ENCODE measurements around the gene CHCHD6. TPM values are rescaled to one million over a fixed set of nuclear protein-coding genes. Genes with fewer than 3 reads are reported as not detected.
A peak's percentile ranks its signal among the peaks of the same experiment; 100 is the strongest.

Gene CHCHD6, protein sequence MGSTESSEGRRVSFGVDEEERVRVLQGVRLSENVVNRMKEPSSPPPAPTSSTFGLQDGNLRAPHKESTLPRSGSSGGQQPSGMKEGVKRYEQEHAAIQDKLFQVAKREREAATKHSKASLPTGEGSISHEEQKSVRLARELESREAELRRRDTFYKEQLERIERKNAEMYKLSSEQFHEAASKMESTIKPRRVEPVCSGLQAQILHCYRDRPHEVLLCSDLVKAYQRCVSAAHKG
- 6.5 TPM for polyA plus RNA-seq (ENCODE audit: insufficient read length)

DNA sequence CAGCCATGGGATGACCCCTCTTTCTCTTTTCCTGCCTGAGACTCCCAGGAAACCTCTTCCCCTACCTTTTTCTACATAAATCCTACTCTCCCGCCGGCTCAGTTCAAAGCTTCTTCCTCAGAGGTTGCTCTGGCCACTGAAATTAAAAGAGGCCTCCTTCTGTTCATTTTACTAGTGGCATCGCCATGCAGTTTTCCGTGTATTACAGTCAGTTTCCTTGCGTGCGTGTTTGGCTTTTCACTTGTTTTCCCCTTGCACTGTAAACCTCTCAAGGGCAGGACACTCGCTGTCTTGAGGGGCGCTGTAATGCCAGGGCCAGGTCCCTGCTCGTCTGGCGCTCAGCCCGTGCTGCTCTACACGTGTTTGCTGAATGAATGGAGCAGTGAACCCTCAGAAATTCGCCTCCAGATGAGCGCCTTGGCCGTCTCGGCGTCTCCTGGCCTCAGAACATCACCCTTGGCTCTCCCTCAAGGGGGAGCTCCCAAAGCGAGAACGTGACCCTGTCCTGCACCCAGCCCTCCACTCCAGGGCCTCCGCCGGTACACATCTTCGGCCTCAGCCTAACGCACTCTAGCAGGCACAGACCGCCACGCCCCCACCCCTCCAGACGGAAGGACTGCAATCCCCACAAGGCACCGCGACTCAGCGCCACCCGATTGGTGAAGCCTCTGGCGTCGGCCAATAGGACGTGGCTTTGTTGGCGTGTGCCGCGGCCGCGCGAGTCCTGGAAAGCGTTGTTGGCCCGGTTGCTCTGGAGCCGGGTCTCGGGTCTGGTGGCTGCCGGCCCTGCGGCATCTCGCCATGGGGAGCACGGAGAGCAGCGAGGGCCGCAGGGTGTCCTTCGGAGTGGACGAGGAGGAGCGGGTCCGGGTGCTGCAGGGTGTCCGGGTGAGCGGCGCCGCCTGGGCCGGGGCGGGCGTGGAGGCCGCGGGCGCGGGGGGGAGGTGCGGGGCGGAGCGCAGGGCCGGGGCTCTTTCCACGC, at the start of gene CHCHD6:
Gene CHCHD6, plus strand, starts transcription at position 729 of the 982 bp plus-strand sequence. Its CDS starts 73 bp downstream, at position 802.
- DNase-seq: peak; percentile 94

GRCh38 chr3:126654571-126655383, 49.3 kb upstream of the CHCHD6 start, which contains the start of gene TXNRD3:
Gene TXNRD3, minus strand, starts transcription at chr3:126655124.
- DNase-seq: peak; percentile 71

- no peak for DNase-seq
These were observed 48.2 kb upstream of the CHCHD6 start for GRCh38 chr3:126655887-126656286.

DNA sequence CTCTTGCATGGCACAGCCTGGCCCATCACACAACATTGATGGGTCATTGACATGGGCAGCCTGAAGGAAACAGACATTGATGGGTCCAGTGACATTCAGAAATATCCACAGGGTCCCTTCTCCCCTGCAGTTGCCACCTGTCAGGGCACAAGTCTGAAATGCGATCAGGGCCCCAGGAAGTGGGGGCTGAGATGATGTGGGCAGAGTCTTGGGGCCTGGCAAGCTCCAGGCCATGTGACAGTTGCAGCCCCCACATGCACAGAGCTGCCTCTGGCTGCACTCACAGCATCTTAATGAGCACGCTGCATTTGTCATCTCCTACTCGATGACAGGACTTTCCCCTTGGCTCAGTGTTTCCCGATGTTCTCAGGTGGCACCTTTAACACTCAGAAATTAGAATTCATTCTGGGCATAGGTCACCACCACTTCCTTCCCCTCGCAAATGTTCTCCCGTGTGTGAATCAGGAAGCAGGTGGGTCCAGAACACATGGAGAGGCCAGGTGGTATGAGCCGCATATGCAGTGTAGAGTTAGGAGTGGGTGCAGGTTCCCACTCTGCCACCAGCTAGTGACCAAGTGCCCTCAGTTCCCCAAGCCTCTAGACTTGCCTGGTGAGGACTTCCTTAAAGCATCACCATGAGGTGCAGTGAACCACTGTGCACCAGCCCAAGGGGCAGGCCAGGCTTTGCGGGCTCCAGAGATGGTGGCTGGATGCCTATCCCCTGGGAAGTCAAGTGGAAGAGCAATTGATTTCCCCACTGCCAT, 47.5 kb upstream of the CHCHD6 start:
- no peak for DNase-seq

DNA sequence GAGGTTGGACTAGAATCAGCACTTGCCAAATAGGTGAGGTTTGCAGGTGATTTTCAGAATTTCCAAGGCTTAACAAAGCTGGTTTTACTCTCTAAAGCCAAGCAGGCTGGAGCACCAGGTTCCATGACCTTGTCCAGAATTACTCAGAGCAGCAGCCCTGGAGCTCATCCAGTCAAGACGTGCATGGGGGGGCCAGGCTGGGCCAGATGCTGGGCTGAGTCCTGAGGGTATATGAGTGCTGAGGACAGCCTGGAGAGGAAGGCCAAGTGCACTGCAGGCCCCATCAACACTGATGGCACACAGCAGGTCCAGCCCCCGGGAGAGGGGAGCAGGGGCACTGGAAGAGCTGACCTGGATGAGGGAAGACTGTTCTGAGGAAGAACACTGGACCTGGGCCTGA, 46.1 kb upstream of the CHCHD6 start:
- no peak for DNase-seq

- no peak for DNase-seq
These were observed 45.5 kb upstream of the CHCHD6 start for GRCh38 chr3:126658584-126658983.

DNA sequence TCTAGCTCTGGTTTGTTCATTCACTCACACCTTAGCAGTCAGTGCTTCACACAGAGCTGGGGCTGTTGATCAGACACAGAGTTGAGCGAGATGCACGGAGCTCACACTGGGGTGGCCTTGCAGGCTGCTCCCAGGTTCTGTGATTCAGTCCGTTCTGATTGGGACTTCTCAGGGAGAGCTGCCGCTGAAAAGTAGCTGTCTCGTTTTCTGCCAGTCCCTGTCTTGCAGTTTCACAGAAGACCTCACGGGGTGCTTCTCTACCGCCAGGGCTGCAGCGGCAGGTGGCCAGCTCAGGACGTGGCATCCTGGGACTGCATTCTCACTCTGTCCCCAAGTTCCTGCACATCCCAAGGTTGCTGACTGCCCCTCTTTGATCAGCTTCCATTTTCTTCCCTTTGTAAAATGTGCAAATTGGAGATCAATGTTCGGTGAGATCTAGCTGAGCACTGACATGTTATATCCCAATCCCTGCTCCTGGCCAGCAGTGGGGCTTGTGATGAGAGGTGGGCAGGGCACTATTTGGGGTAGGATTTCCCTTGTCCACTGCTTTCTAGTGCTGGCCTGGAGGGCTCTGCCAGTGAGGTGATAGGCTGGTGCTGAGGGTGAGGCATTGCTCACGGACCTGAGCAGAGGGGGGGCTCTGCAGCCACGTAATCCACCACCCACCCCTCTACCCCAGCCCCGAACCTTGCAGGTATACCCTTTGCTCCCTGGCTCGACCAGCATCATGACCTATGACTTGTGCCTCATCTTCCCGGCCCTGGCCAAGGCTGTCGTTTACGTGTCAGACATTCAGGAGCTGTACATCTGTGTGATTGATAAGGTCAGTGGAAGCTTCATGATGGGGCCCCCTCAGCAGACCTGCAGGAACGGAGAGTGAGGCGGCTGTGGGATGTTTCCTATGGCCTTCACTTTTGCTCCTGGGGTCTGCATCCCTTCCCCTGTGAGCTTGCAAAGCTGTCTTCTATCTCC, 43.8 kb upstream of the CHCHD6 start:
- no peak for DNase-seq

- no peak for DNase-seq
These were observed 42.3 kb upstream of the CHCHD6 start for GRCh38 chr3:126661532-126662364.

DNA sequence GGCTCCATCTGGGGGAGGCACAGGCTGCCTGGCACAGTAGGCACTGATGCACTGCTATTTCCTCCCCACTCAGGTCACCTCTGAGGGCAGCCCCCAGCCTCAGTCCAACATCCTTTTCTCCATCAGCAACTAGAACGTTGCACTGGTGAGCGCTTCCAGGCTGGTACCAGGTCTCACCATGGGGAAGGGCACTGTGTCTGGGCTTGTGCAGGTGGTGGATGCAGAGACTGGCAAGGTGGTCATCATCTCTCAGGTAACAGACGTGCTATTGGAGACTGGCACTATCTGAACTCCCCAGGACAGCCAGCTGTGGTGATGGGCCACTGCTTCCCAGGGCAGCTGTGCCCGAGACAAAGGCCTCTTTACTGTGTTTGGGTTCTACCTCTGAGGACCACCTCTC, 40.8 kb upstream of the CHCHD6 start:
- no peak for DNase-seq

- no peak for DNase-seq
These were observed 40.3 kb upstream of the CHCHD6 start for GRCh38 chr3:126663750-126664149.

DNA sequence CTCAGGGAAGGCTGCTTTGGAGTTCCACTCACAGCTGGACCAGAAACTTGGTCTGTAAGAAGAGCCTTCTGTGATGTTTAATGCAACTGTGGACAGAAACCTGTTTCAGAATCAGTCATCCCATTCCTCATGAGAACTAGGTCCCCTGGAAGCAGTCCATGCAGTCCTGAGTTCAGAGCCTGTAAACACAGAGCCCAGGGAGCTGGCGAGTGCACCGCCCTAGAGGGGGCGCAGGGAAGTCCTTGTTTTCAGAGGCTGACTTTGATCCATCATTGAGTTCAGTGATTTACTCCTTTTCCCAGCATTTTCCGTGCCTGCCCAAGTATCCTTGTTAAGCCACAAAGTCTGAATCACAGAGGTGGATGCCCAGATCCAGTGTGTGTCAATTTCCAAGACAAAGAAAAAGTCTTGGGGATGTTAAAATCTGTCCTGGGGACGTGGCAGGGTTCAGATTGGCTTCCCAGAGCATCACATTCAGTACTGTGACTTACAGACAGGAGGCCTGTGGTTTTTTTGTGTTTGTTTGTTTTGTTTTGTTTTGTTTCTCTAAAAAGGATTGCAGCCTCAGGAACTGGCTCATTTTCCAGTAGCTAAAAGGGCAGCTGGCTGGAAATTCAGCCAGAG, 39.3 kb upstream of the CHCHD6 start:
- DNase-seq: no peak

- DNase-seq: no peak
These were observed 38.7 kb upstream of the CHCHD6 start for GRCh38 chr3:126665221-126665936.

DNA sequence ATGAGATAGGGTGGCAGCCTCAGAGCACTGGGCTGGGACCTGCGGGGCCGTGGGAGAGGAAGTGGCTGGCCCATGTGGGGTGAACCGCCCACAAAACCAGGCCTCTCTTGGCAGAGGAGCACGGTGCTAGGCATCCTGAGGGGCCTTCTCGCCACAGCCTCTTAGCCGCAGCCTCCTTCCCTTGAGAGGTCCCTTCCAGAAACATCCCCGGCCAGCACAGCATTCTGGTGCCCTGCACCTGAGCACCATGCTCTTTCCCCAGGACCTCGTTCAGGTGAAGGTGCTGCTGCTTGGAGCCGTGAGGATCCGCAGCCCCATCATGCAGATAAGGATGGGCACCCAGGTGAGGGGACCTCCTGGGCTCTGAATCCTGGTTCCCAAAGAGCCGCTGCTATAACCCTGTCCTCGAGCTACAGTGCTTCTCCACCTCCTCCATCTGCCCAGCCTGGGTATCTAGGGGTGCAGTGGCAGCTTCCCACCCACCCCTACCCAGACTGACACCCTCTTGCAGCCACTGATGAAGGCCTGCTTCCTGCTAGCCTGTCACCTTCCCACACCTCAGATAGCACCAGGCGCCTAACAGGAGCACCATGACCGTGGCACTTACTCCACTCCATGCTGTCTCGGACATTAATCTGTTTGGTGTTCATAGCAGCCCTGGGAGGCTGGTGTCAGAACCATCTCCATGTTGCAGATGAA, 37.9 kb upstream of the CHCHD6 start:
- no peak for DNase-seq

- DNase-seq: no peak
These were observed 37.1 kb upstream of the CHCHD6 start for GRCh38 chr3:126666658-126667528.

GRCh38 chr3:126667631-126668449, 36.2 kb upstream of the CHCHD6 start:
- DNase-seq: no peak
